BE2C (cell line): ENCODE results near the gene DSCAM.

Experiments used
- DNase-seq: peaks from one replicate; pipeline ENCODE4 v3.0.0-alpha.2; 2020
- H3K27me3 ChIP-seq: fragments of 250-450 bp; sonication (Bioruptor Pico); 2 replicates; pipeline ENCODE4 v1.5.1; 2020; ENCODE audit warnings: mild to moderate bottlenecking
- H3K36me3 ChIP-seq: fragments of 250-450 bp; sonication (Bioruptor Pico); 2 replicates; pipeline ENCODE4 v1.5.1; 2020; ENCODE audit warnings: mild to moderate bottlenecking
- H3K4me1 ChIP-seq: fragments of 250-450 bp; sonication (Bioruptor Pico); 2 replicates; pipeline ENCODE4 v1.5.1; 2020
- H3K4me3 ChIP-seq: 2 replicates; pipeline ENCODE4 v1.5.1; 2011; ENCODE audit warnings: low read depth, low read length
- H3K9me3 ChIP-seq: fragments of 250-450 bp; sonication (Bioruptor Pico); 2 replicates; pipeline ENCODE4 v1.5.1; 2020
- CTCF ChIP-seq: IDR thresholded peaks from 2 replicates; pipeline ENCODE4 v1.5.1; 2012; ENCODE audit warnings: mild to moderate bottlenecking, low read depth, low read length

Gene DSCAM

GRCh38 chr21:40408561-40408960 is 438.4 kb downstream of the DSCAM start:
- Histone ChIP-seq H3K4me3 (no peak overlapping the region), H3K27me3 (no peaks in the 10 kb centered on the region), H3K4me1 (no peaks in the 10 kb centered on the region), H3K36me3 (no peaks in the 10 kb centered on the region), H3K9me3 (no peaks in the 10 kb centered on the region)
- DNase-seq, result no peak
- TF ChIP-seq CTCF, result no peak

GRCh38 chr21:40404396-40404800 is 442.6 kb downstream of the DSCAM start:
- Histone ChIP-seq H3K36me3 (no peaks in the 10 kb centered on the region), H3K27me3 (no peaks in the 10 kb centered on the region), H3K9me3 (no peaks in the 10 kb centered on the region), H3K4me3 (no peak overlapping the region), H3K4me1 (no peaks in the 10 kb centered on the region)
- TF ChIP-seq CTCF, result no peak
- no peak for DNase-seq

- TF ChIP-seq CTCF, result no peak
- no peak for DNase-seq
- Histone ChIP-seq H3K4me3 (no peak overlapping the region), H3K9me3 (no peaks in the 10 kb centered on the region), H3K36me3 (no peaks in the 10 kb centered on the region), H3K4me1 (no peaks in the 10 kb centered on the region), H3K27me3 (no peaks in the 10 kb centered on the region)
These were observed 443.9 kb downstream of the DSCAM start for GRCh38 chr21:40402884-40403582.

GRCh38 chr21:40395732-40396131 is 451.2 kb downstream of the DSCAM start:
- Histone ChIP-seq H3K9me3 (no peaks in the 10 kb centered on the region), H3K4me3 (no peak overlapping the region), H3K27me3 (no peaks in the 10 kb centered on the region), H3K4me1 (no peaks in the 10 kb centered on the region), H3K36me3 (no peaks in the 10 kb centered on the region)
- TF ChIP-seq CTCF, result no peak
- DNase-seq, result no peak

- Histone ChIP-seq H3K4me3 (no peak overlapping the region), H3K27me3 (no peaks in the 10 kb centered on the region), H3K36me3 (no peaks in the 10 kb centered on the region), H3K9me3 (no peaks in the 10 kb centered on the region), H3K4me1 (no peaks in the 10 kb centered on the region)
- no peak for TF ChIP-seq CTCF
- DNase-seq, result no peak
These were observed 453.9 kb downstream of the DSCAM start for GRCh38 chr21:40393066-40393465.

- Histone ChIP-seq H3K4me1 (no peaks in the 10 kb centered on the region), H3K4me3 (no peak overlapping the region), H3K36me3 (no peaks in the 10 kb centered on the region), H3K27me3 (no peaks in the 10 kb centered on the region), H3K9me3 (no peaks in the 10 kb centered on the region)
- DNase-seq, result no peak
- TF ChIP-seq CTCF, result no peak
These were observed 458.9 kb downstream of the DSCAM start for GRCh38 chr21:40388046-40388445.
